GM23248 (cell line): ENCODE results near the gene GDPD5. TPM values are rescaled to one million over a fixed set of nuclear protein-coding genes. Genes with fewer than 3 reads are reported as not detected.

Source experiments
- DNase-seq: peaks from one replicate; pipeline ENCODE4 v3.0.0-alpha.2; 2015
- H2AFZ ChIP-seq: fragments of 200-600 bp; sonication (generic); 2 replicates; pipeline ENCODE4 v1.6.1; 2016; ENCODE audit warnings: antibody characterized with exemption
- H3F3A ChIP-seq: fragments of 200-600 bp; sonication (generic); 2 replicates; pipeline ENCODE4 v1.6.1; 2016; ENCODE audit warnings: mild to moderate bottlenecking, antibody characterized with exemption, mixed run types; ENCODE audit not compliant: insufficient read depth
- H3K27ac ChIP-seq: fragments of 200-600 bp; sonication (generic); 2 replicates; pipeline ENCODE4 v1.5.1; 2016; ENCODE audit warnings: mild to moderate bottlenecking
- H3K27me3 ChIP-seq: fragments of 200-600 bp; sonication (generic); replicated peaks from 2 replicates; pipeline ENCODE4 v1.6.1; 2016; ENCODE audit warnings: mild to moderate bottlenecking; ENCODE audit not compliant: insufficient read depth
- H3K36me3 ChIP-seq: fragments of 200-600 bp; sonication (generic); 2 replicates; pipeline ENCODE4 v1.6.1; 2016; ENCODE audit warnings: low read depth, mild to moderate bottlenecking
- H3K4me1 ChIP-seq: fragments of 200-600 bp; sonication (generic); 2 replicates; pipeline ENCODE4 v1.6.1; 2016; ENCODE audit warnings: mild to moderate bottlenecking; ENCODE audit not compliant: insufficient read depth
- H3K4me2 ChIP-seq: fragments of 200-600 bp; sonication (generic); one replicate; pipeline ENCODE4 v1.6.1; 2016; ENCODE audit warnings: mild to moderate bottlenecking; ENCODE audit not compliant: unreplicated experiment
- H3K4me3 ChIP-seq: fragments of 200-600 bp; sonication (generic); 2 replicates; pipeline ENCODE4 v1.5.1; 2016; ENCODE audit warnings: mild to moderate bottlenecking
- H3K79me2 ChIP-seq: fragments of 200-600 bp; sonication (generic); 2 replicates; pipeline ENCODE4 v1.6.1; 2016; ENCODE audit warnings: mild to moderate bottlenecking; ENCODE audit not compliant: insufficient read depth
- H3K9ac ChIP-seq: fragments of 200-600 bp; sonication (generic); 2 replicates; pipeline ENCODE4 v1.6.1; 2016; ENCODE audit warnings: mild to moderate bottlenecking
- H3K9me2 ChIP-seq: fragments of 200-600 bp; sonication (generic); 2 replicates; pipeline ENCODE4 v1.6.1; 2016; ENCODE audit warnings: mixed run types, mild to moderate bottlenecking, moderate library complexity; ENCODE audit not compliant: insufficient read depth
- H3K9me3 ChIP-seq: fragments of 200-600 bp; sonication (generic); one replicate; pipeline ENCODE4 v1.6.1; 2017; ENCODE audit warnings: low read depth
- H4K20me1 ChIP-seq: fragments of 200-600 bp; sonication (generic); 2 replicates; pipeline ENCODE4 v1.6.0; 2016; ENCODE audit not compliant: insufficient read depth
- EZH2 ChIP-seq: fragments of 200-600 bp; sonication (generic); IDR thresholded peaks from 2 replicates; pipeline ENCODE4 v1.6.1; 2018; ENCODE audit warnings: antibody characterized with exemption, mild to moderate bottlenecking; ENCODE audit not compliant: insufficient read depth, poor library complexity, severe bottlenecking
- EZH2phosphoT487 ChIP-seq: fragments of 200-600 bp; sonication (generic); IDR thresholded peaks from 2 replicates; pipeline ENCODE4 v1.6.1; 2018; ENCODE audit warnings: antibody characterized with exemption, moderate library complexity, mild to moderate bottlenecking, low read depth; ENCODE audit not compliant: insufficient read depth
- WGBS, 2 experiments: methylation state at CpG; one replicate each; pipeline ENCODE4 v1.1.6; 2015 to 2017; ENCODE audit warnings: low lambda C conversion rate in 2 of 2, low coverage in 1 of 2; ENCODE audit errors: missing lambda C conversion rate in 2 of 2; 5-methylcytosine and 5-hydroxymethylcytosine counted together
- in situ Hi-C: fragments of 300-500 bp; cut with MboI; formaldehyde crosslinking; loops from 2 replicates; pipeline ENCODE4 v1.15.0; 2020
- polyA plus RNA-seq: library from polyadenylated mRNA; unstranded; fragments of >200 nt; fragmentation: Nextera tagmentation; extraction: Ambion mirVana; gene quantifications from 2 replicates; pipeline ENCODE4 v1.2.1, GENCODE V29; 2016
- total RNA-seq: library from RNA; depleted of rRNA; stranded (reverse); fragments of >200 nt; shearing (Covaris generic); gene quantifications from 2 replicates; pipeline ENCODE4 v1.2.3, GENCODE V29; 2014

Gene GDPD5
- total and polyA plus RNA-seq, 2 experiments from 2014 or later = 3.4 to 10.7 TPM

- in situ Hi-C loops = no loop called here
- no peaks in the 10 kb centered on the region for H3K36me3 ChIP-seq
These were observed 16.6 kb downstream of the GDPD5 start for GRCh38 chr11:75509020-75509720.

GRCh38 chr11:75508051-75508561 lies 17.6 kb downstream of the GDPD5 start:
- in situ Hi-C loops = no loop called here
- no peak overlapping the region for H2AFZ ChIP-seq
- H4K20me1 ChIP-seq = no peaks in the 10 kb centered on the region
- TF ChIP-seq EZH2phosphoT487 = no peak
- TF ChIP-seq EZH2 = no peak
- no peak for DNase-seq
- H3K27me3 ChIP-seq = no peaks in the 10 kb centered on the region
- no peaks in the 10 kb centered on the region for H3K4me1 ChIP-seq
- H3K9me3 ChIP-seq = no peaks in the 10 kb centered on the region
- H3K4me3 ChIP-seq = no peak overlapping the region
- 73 to 76% methylated on average over 8 of the region's 8 CpGs for WGBS, 2 experiments
- H3F3A ChIP-seq = no peaks in the 10 kb centered on the region
- no peaks in the 10 kb centered on the region for H3K79me2 ChIP-seq
- H3K4me2 ChIP-seq = no peak overlapping the region
- no peak overlapping the region for H3K27ac ChIP-seq
- no peaks in the 10 kb centered on the region for H3K36me3 ChIP-seq
- no peak overlapping the region for H3K9ac ChIP-seq
- H3K9me2 ChIP-seq = no peaks in the 10 kb centered on the region

More at GRCh38 chr11:75509020-75509720, 16.6 kb downstream of the GDPD5 start:
- H3K9me3 ChIP-seq = no peaks in the 10 kb centered on the region
- no peak overlapping the region for H3K9ac ChIP-seq
- WGBS, 2 experiments = 66 to 72% methylated on average over 5 of the region's 5 CpGs
- no peak overlapping the region for H3K27ac ChIP-seq
- no peaks in the 10 kb centered on the region for H3K79me2 ChIP-seq
- no peak for TF ChIP-seq EZH2phosphoT487
- TF ChIP-seq EZH2 = no peak
- H3K4me1 ChIP-seq = no peaks in the 10 kb centered on the region
- H3K9me2 ChIP-seq = no peaks in the 10 kb centered on the region
- H3K4me3 ChIP-seq = no peak overlapping the region
- DNase-seq = no peak
- H4K20me1 ChIP-seq = no peaks in the 10 kb centered on the region
- no peak overlapping the region for H2AFZ ChIP-seq
- no peaks in the 10 kb centered on the region for H3F3A ChIP-seq
- no peak overlapping the region for H3K4me2 ChIP-seq
- no peaks in the 10 kb centered on the region for H3K27me3 ChIP-seq

DNA sequence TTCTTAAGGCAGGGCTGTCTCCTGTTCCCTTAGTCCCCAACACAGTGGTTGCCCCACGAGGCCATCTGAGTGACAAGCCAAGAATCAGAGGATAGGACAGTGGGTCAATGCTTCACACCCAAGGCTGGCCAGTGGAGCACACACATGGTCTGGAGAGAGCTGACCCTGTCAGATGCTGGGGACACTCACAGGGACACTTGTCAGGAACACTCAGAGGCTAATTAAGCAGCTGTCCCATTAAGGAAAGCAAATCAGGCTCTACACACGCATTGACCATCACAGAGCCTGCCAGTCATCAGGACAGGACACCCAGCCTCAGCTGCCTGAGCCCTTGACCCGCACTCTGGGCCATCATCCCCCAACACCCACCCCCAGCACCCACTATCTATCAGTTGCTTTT lies 18.2 kb downstream of the GDPD5 start:
- no peak overlapping the region for H3K4me3 ChIP-seq
- no peak overlapping the region for H2AFZ ChIP-seq
- no peak overlapping the region for H3K4me2 ChIP-seq
- no peaks in the 10 kb centered on the region for H3K79me2 ChIP-seq
- no peak for DNase-seq
- no peaks in the 10 kb centered on the region for H3K9me2 ChIP-seq
- H3F3A ChIP-seq = no peaks in the 10 kb centered on the region
- 81 to 85% methylated on average over 3 of the region's 3 CpGs for WGBS, 2 experiments
- no peak overlapping the region for H3K27ac ChIP-seq
- H3K27me3 ChIP-seq = no peaks in the 10 kb centered on the region
- TF ChIP-seq EZH2 (no peak), EZH2phosphoT487 (no peak)
- no peaks in the 10 kb centered on the region for H3K4me1 ChIP-seq
- H4K20me1 ChIP-seq = no peaks in the 10 kb centered on the region
- in situ Hi-C loops = no loop called here
- no peak overlapping the region for H3K9ac ChIP-seq
- H3K36me3 ChIP-seq = no peaks in the 10 kb centered on the region
- H3K9me3 ChIP-seq = no peaks in the 10 kb centered on the region

DNA sequence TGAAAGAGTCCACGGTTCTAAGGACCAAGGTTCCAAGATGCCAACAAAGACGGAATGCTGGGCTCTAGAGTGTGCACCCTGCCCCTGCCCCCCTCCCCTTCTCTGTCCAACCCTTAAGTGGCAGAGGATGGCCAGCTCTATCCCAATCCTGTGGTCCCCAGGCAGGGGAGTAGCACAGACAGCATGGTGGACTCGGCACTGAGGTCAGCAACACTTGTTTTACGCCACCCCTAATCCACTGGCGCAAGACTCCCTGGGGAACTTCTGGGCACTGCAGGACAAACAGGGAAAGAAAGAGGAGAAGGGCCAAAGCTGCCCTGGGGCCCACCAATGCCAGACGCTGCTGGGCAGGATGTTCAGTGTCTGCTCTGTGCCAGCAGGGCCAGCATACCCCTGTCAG lies 18.9 kb downstream of the GDPD5 start:
- H3K27me3 ChIP-seq = no peaks in the 10 kb centered on the region
- H2AFZ ChIP-seq = no peak overlapping the region
- H3K4me1 ChIP-seq = no peaks in the 10 kb centered on the region
- no peaks in the 10 kb centered on the region for H3K9me3 ChIP-seq
- no peaks in the 10 kb centered on the region for H3K36me3 ChIP-seq
- in situ Hi-C loops = no loop called here
- no peaks in the 10 kb centered on the region for H3K9me2 ChIP-seq
- H3K9ac ChIP-seq = no peak overlapping the region
- no peak overlapping the region for H3K27ac ChIP-seq
- no peaks in the 10 kb centered on the region for H3K79me2 ChIP-seq
- WGBS, 2 experiments = 83 to 88% methylated on average over 6 of the region's 6 CpGs
- H3K4me2 ChIP-seq = no peak overlapping the region
- H4K20me1 ChIP-seq = no peaks in the 10 kb centered on the region
- TF ChIP-seq EZH2phosphoT487 (no peak), EZH2 (no peak)
- no peaks in the 10 kb centered on the region for H3F3A ChIP-seq
- no peak overlapping the region for H3K4me3 ChIP-seq
- DNase-seq = no peak
